Kidney epithelial cell (primary cell): Measurements from ENCODE around the gene PLXND1. TPM values are rescaled to one million over a fixed set of nuclear protein-coding genes. Genes with fewer than 3 reads are reported as not detected.
"Not testable (repeated sequence)": the region's sequence is repeated elsewhere in the genome, so short reads cannot be mapped to it uniquely, and the experiment has no call there.

Experiments used
- DNase-seq: peaks from one replicate; pipeline ENCODE4 v3.0.0-alpha.2; 2010; ENCODE audit warnings: low read depth
- H3K27me3 ChIP-seq: 2 replicates; pipeline ENCODE4 v1.6.0; 2011; ENCODE audit warnings: low read length; ENCODE audit not compliant: control insufficient read depth, insufficient read depth
- H3K36me3 ChIP-seq: 2 replicates; pipeline ENCODE4 v1.5.1; 2011; ENCODE audit warnings: low read length; ENCODE audit not compliant: control insufficient read depth, insufficient read depth
- H3K4me3 ChIP-seq: 2 replicates; pipeline ENCODE4 v1.5.1; 2011; ENCODE audit warnings: low read depth, mild to moderate bottlenecking, control low read depth, low read length
- CTCF ChIP-seq: IDR thresholded peaks from 2 replicates; pipeline ENCODE4 v1.5.1; 2011; ENCODE audit warnings: mild to moderate bottlenecking, moderate library complexity, low read length, control low read depth, inconsistent platforms; ENCODE audit not compliant: insufficient read depth, poor library complexity, severe bottlenecking
- total RNA-seq: library from RNA; depleted of rRNA; stranded (reverse); fragments of >200 nt; gene quantifications from 2 replicates; pipeline ENCODE4 v1.2.3, GENCODE V29; 2015

Gene PLXND1
- total RNA-seq, 1 donor from 2014 or later, result 103 TPM

- Histone ChIP-seq H3K36me3 (no peaks in the 10 kb centered on the region), H3K4me3 (no peak overlapping the region), H3K27me3 (no peaks in the 10 kb centered on the region)
- peak; percentile 71 for TF ChIP-seq CTCF
- DNase-seq, result no peak
Observed at GRCh38 chr3:129650256-129650872, 43.9 kb upstream of the PLXND1 start.

GRCh38 chr3:129648391-129648790 lies 41.9 kb upstream of the PLXND1 start:
- no peak for TF ChIP-seq CTCF
- Histone ChIP-seq H3K27me3 (no peaks in the 10 kb centered on the region), H3K36me3 (no peaks in the 10 kb centered on the region), H3K4me3 (no peak overlapping the region)
- no peak for DNase-seq

GRCh38 chr3:129645286-129645685 lies 38.8 kb upstream of the PLXND1 start:
- no peak for DNase-seq
- Histone ChIP-seq H3K36me3 (no peaks in the 10 kb centered on the region), H3K27me3 (no peaks in the 10 kb centered on the region), H3K4me3 (no peak overlapping the region)
- TF ChIP-seq CTCF, result no peak

- Histone ChIP-seq H3K4me3 (no peak overlapping the region), H3K27me3 (no peaks in the 10 kb centered on the region), H3K36me3 (no peaks in the 10 kb centered on the region)
- TF ChIP-seq CTCF, result no peak
- DNase-seq, result no peak
Observed at GRCh38 chr3:129644836-129645235, 38.4 kb upstream of the PLXND1 start.

GRCh38 chr3:129641567-129642260 lies 35.2 kb upstream of the PLXND1 start:
- H3K36me3 ChIP-seq, H3K4me3 ChIP-seq, DNase-seq, H3K27me3 ChIP-seq: not testable (repeated sequence)

GRCh38 chr3:129640985-129641384 lies 34.5 kb upstream of the PLXND1 start:
- not testable (repeated sequence) for DNase-seq, H3K4me3 ChIP-seq, H3K36me3 ChIP-seq

GRCh38 chr3:129638481-129638880 lies 32.0 kb upstream of the PLXND1 start:
- Histone ChIP-seq H3K27me3 (no peaks in the 10 kb centered on the region), H3K4me3 (no peak overlapping the region), H3K36me3 (no peaks in the 10 kb centered on the region)
- no peak for DNase-seq
- no peak for TF ChIP-seq CTCF

More at GRCh38 chr3:129640985-129641384, 34.5 kb upstream of the PLXND1 start:
- H3K27me3 ChIP-seq, result not testable (repeated sequence)
